Right lobe of liver (tissue), 6 donors: ENCODE data around the gene ATF2. TPM values are rescaled to one million over a fixed set of nuclear protein-coding genes. Genes with fewer than 3 reads are reported as not detected.
A peak's percentile ranks its signal among the peaks of the same experiment; 100 is the strongest.

Experiments
- ATAC-seq, 4 donors: fragments of 200-7000 bp; cut with Tn5 transposase; one replicate each; pipeline ENCODE4 v1.9.1; 2020; ENCODE audit warnings: mild to moderate bottlenecking in 4 of 4, moderate library complexity in 4 of 4
- DNase-seq, 3 donors: peaks; one replicate each; pipeline ENCODE4 v3.0.0-alpha.2; 2020
- H3K27ac ChIP-seq, 3 donors: fragments of 200-600 bp; one replicate each; pipeline ENCODE4 v1.8.0; 2022
- H3K27me3 ChIP-seq, 2 donors: fragments of 200-600 bp; one replicate each; pipeline ENCODE4 v1.8.0; 2022
- H3K36me3 ChIP-seq, 4 donors: fragments of 200-600 bp; sonication (generic) in 1 of 4; one replicate each; pipeline versions ENCODE4 v1.5.1 to v1.8.0; 2017 to 2022; ENCODE audit warnings: control low read depth in 1 of 4
- H3K4me1 ChIP-seq, 4 donors: fragments of 200-600 bp; sonication (generic) in 1 of 4; one replicate each; pipeline versions ENCODE4 v1.5.1 to v1.8.0; 2017 to 2022; ENCODE audit warnings: control low read depth in 1 of 4
- H3K4me3 ChIP-seq, 3 donors: fragments of 200-600 bp; one replicate each; pipeline ENCODE4 v1.8.0; 2022
- H3K9me3 ChIP-seq, 4 donors: fragments of 200-600 bp; sonication (generic) in 1 of 4; one replicate each; pipeline versions ENCODE4 v1.5.1 to v1.8.0; 2017 to 2022; ENCODE audit warnings: control low read depth in 1 of 4
- CTCF ChIP-seq, 4 donors: fragments of 200-600 bp in 3 of 4; fragments of 450-650 bp in 1 of 4; IDR thresholded peaks; one replicate each; pipeline versions ENCODE4 v1.5.1 to v1.8.0; 2016 to 2022; ENCODE audit warnings: antibody characterized with exemption in 4 of 4, mild to moderate bottlenecking in 2 of 4
- POLR2A ChIP-seq: fragments of 450-650 bp; IDR thresholded peaks from one replicate; pipeline ENCODE4 v1.6.1; 2017; ENCODE audit warnings: antibody characterized with exemption, mild to moderate bottlenecking
- WGBS: methylation state at CpG from one replicate; pipeline ENCODE4 v1.1.6; 2018; ENCODE audit warnings: low coverage, low lambda C conversion rate; ENCODE audit not compliant: insufficient coverage; ENCODE audit errors: missing lambda C conversion rate; 5-methylcytosine and 5-hydroxymethylcytosine counted together
- intact Hi-C, 2 donors: fragments of 100-400 bp; cut with DNase I; formaldehyde crosslinking; loops; one replicate each; pipeline versions ENCODE4 v1.11.2 to v1.14.1; 2022
- total RNA-seq, 6 experiments: library from RNA; depleted of rRNA in 2 of 6; stranded (reverse); fragments of >200 nt in 2 of 6; fragmentation: NEBNext Ultra II Directional in 3 of 6; extraction: Animal tissue kit (Norgen Biotek cat#: 25700) in 3 of 6; gene quantifications; one replicate each; pipeline versions ENCODE4 v1.1.0 to v1.2.4, GENCODE V29; 2016 to 2023
- donor health status: DM: no; HTN: yes; CAD: no.
- donor health status: DM: no; HTN: no; CAD: no.
- donor health status: DM: no; HTN: no; CAD: no.
- donor health status: DM: no; HTN: yes; CAD: no.
- donor health status: DM: no; HTN: yes; CAD: no.

Gene ATF2
- total RNA-seq, 6 experiments from 2014 or later, result 24.0 to 36.3 (median 27.4) TPM

- Histone ChIP-seq H3K27ac (no peak overlapping the region), H3K4me1 (peaks cover 0 to 19% (median 0%) of the 10 kb centered on the region in 4 donors), H3K9me3 (no peaks in the 10 kb centered on the region), H3K4me3 (peak overlapping the region in 2 of 3 donors; percentile 92 to 94), H3K27me3 (no peaks in the 10 kb centered on the region), H3K36me3 (no peaks in the 10 kb centered on the region)
- ATAC-seq (no peak), DNase-seq (no peak)
- intact Hi-C loops, result no loop called here
- TF ChIP-seq CTCF (IDR thresholded peaks at IDR 0.05) (no peak), POLR2A (no peak)
- WGBS, result 47% methylated on average over 3 of the region's 3 CpGs
Measured at GRCh38 chr2:175169191-175169590, 1.2 kb upstream of the ATF2 start.

- TF ChIP-seq POLR2A, result peak; percentile 51
- TF ChIP-seq CTCF (IDR thresholded peaks at IDR 0.05), result no peak
- ATAC-seq, result peak in 2 of 4 donors; percentile 27 to 33
- WGBS, result 0% methylated on average over 5 of the region's 11 CpGs
- no peak for DNase-seq
- Histone ChIP-seq H3K9me3 (no peaks in the 10 kb centered on the region), H3K27me3 (no peaks in the 10 kb centered on the region), H3K27ac (peak overlapping the region; percentile 59 to 78 (median 68)), H3K4me3 (peak overlapping the region; percentile 78 to 94 (median 92)), H3K36me3 (no peaks in the 10 kb centered on the region), H3K4me1 (peaks cover 0 to 19% (median 0%) of the 10 kb centered on the region in 4 donors)
- intact Hi-C loops, result no loop called here
Measured at GRCh38 chr2:175168564-175168945, 552 bp upstream of the ATF2 start.

GRCh38 chr2:175167076-175167791, 769 bp downstream of the ATF2 start:
- ATAC-seq, result peak; percentile 4 to 17 (median 13)
- H3K27me3 ChIP-seq, result no peaks in the 10 kb centered on the region
- H3K4me1 ChIP-seq, result peaks cover 0 to 19% (median 0%) of the 10 kb centered on the region in 4 donors
- no peak for TF ChIP-seq CTCF (IDR thresholded peaks at IDR 0.05)
- TF ChIP-seq POLR2A, result no peak
- peak; percentile 53 to 63 (median 57) for DNase-seq
- under 1% methylated on average over 20 of the region's 32 CpGs for WGBS
- H3K36me3 ChIP-seq, result no peaks in the 10 kb centered on the region
- H3K4me3 ChIP-seq, result peak overlapping the region; percentile 78 to 94 (median 92)
- intact Hi-C loops, result no loop called here
- no peaks in the 10 kb centered on the region for H3K9me3 ChIP-seq
- peak overlapping the region; percentile 90 to 97 (median 92) for H3K27ac ChIP-seq

GRCh38 chr2:175166216-175166824, 1.7 kb downstream of the ATF2 start:
- ATAC-seq (no peak), DNase-seq (no peak)
- Histone ChIP-seq H3K27ac (no peak overlapping the region), H3K36me3 (no peaks in the 10 kb centered on the region), H3K9me3 (no peaks in the 10 kb centered on the region), H3K4me3 (peak overlapping the region in 2 of 3 donors; percentile 78 to 92), H3K4me1 (peaks cover 0 to 19% (median 0%) of the 10 kb centered on the region in 4 donors), H3K27me3 (no peaks in the 10 kb centered on the region)
- no peak for TF ChIP-seq POLR2A
- TF ChIP-seq CTCF (IDR thresholded peaks at IDR 0.05), result no peak
- 48% methylated on average over 9 of the region's 9 CpGs for WGBS
- intact Hi-C loops, result no loop called here
